ENCODE results near the gene NNAT.

DNA sequence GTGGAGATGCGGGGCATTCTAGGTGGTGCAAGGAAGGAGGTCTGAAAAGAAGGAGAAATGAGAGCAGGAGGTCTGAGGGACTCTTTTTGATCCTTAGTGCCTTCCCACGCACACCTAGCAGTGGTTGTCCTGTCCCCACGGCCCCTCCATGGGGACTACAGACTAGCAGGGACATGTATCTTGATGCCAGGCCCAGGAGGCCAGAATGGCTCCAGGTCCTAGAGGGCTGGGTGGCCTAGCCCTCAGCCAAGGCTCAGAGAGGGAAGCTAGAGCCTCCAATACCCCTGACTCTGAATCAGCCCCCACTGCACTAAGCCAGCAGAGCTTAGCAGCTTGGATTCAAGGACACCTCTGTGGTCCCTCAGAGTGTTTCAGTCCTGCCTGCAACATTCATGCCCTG lies 23.3 kb downstream of the NNAT start:
- TF ChIP-seq ZNF274 (IDR thresholded peaks at IDR 0.05; ENCODE audit: low read depth, low read length) (no peak), YY1 (IDR thresholded peaks at IDR 0.05; ENCODE audit: insufficient read depth, insufficient read length) (no peak), SUZ12 (IDR thresholded peaks at IDR 0.05; ENCODE audit: extremely low read depth, insufficient read depth, insufficient read length) (no peak)

Data from NT2/D1 (cell line).